MM.1S (cell line): ENCODE measurements around the gene ZBTB45.

Experiments used
- CTCF ChIP-seq: fragments of 300-600 bp; sonication (generic); IDR thresholded peaks from 2 replicates; pipeline ENCODE4 v1.5.1; 2016; ENCODE audit warnings: antibody characterized with exemption, low read length, mixed read lengths
- EZH2phosphoT487 ChIP-seq: fragments of 300-600 bp; sonication (generic); IDR thresholded peaks from 2 replicates; pipeline ENCODE4 v1.6.1; 2018; ENCODE audit warnings: antibody characterized with exemption, low read length

GRCh38 chr19:58516964-58517833, 2.4 kb downstream of the ZBTB45 start:
- TF ChIP-seq CTCF: no peak
- no peak for TF ChIP-seq EZH2phosphoT487
